CD1c-positive myeloid dendritic cell (primary cell): Measurements from ENCODE around the gene GSDMA.
"Not testable (repeated sequence)": the region's sequence is repeated elsewhere in the genome, so short reads cannot be mapped to it uniquely, and the experiment has no call there.

ENCODE experiments used
- DNase-seq: peaks from one replicate; pipeline ENCODE4 v3.0.0-alpha.2; 2016; ENCODE audit errors: extremely low spot score

Gene GSDMA

GRCh38 chr17:39929646-39930407 is 33.0 kb upstream of the GSDMA start:
- no peak for DNase-seq

GRCh38 chr17:39933912-39934311 is 28.9 kb upstream of the GSDMA start:
- no peak for DNase-seq

- no peak for DNase-seq
These were observed 28.5 kb upstream of the GSDMA start for GRCh38 chr17:39934324-39934723.

- no peak for DNase-seq
These were observed 26.9 kb upstream of the GSDMA start for GRCh38 chr17:39935909-39936308.

GRCh38 chr17:39937447-39937846 is 25.4 kb upstream of the GSDMA start:
- no peak for DNase-seq

GRCh38 chr17:39938140-39938869 is 24.5 kb upstream of the GSDMA start:
- DNase-seq: no peak

- DNase-seq: no peak
These were observed 23.7 kb upstream of the GSDMA start for GRCh38 chr17:39939106-39939505.

- peak; percentile 27 for DNase-seq
These were observed 23.0 kb upstream of the GSDMA start for GRCh38 chr17:39939588-39940419.

GRCh38 chr17:39943702-39944392 is 19.0 kb upstream of the GSDMA start:
- DNase-seq: no peak

GRCh38 chr17:39944393-39944711 is 18.5 kb upstream of the GSDMA start:
- DNase-seq: no peak

GRCh38 chr17:39946551-39947330 is 16.1 kb upstream of the GSDMA start:
- DNase-seq: no peak

GRCh38 chr17:39948489-39948828 is 14.3 kb upstream of the GSDMA start:
- DNase-seq: not testable (repeated sequence)

GRCh38 chr17:39949028-39949427 is 13.8 kb upstream of the GSDMA start:
- no peak for DNase-seq

GRCh38 chr17:39950871-39951348 is 11.9 kb upstream of the GSDMA start:
- DNase-seq: no peak

GRCh38 chr17:39951924-39952679 is 10.7 kb upstream of the GSDMA start:
- DNase-seq: no peak

GRCh38 chr17:39952680-39953470 is 9.9 kb upstream of the GSDMA start:
- DNase-seq: peak; percentile 83

- DNase-seq: no peak
These were observed 9.3 kb upstream of the GSDMA start for GRCh38 chr17:39953471-39953888.

- DNase-seq: no peak
These were observed 7.9 kb upstream of the GSDMA start for GRCh38 chr17:39954876-39955275.

GRCh38 chr17:39955726-39956225 is 7.0 kb upstream of the GSDMA start:
- no peak for DNase-seq
